GM21390 (cell line): ENCODE results near the gene MVD.

Experiments
- ATAC-seq: cut with Tn5 transposase; IDR thresholded peaks from one replicate; pipeline ENCODE4 v1.9.1; 2021; ENCODE audit not compliant: unreplicated experiment

The MVD gene

GRCh38 chr16:88645941-88646340 is 16.9 kb downstream of the MVD start:
- ATAC-seq, result no peak

GRCh38 chr16:88645455-88645854 is 17.4 kb downstream of the MVD start:
- no peak for ATAC-seq

- no peak for ATAC-seq
These were observed 19.3 kb downstream of the MVD start for GRCh38 chr16:88643644-88643932.

GRCh38 chr16:88642881-88643643 is 19.8 kb downstream of the MVD start:
- no peak for ATAC-seq

GRCh38 chr16:88640498-88641247 is 22.2 kb downstream of the MVD start:
- no peak for ATAC-seq

GRCh38 chr16:88640039-88640495 is 22.8 kb downstream of the MVD start:
- ATAC-seq, result no peak

GRCh38 chr16:88639231-88640038 is 23.5 kb downstream of the MVD start:
- ATAC-seq, result no peak

GRCh38 chr16:88638323-88639230 is 24.3 kb downstream of the MVD start, which contains the start of gene IL17C:
IL17C (plus strand) TSS chr16:88638572; CDS start chr16:88638642, 70 bp downstream.
- ATAC-seq, result no peak

- ATAC-seq, result no peak
These were observed 26.2 kb downstream of the MVD start for GRCh38 chr16:88636488-88637265.

- no peak for ATAC-seq
These were observed 27.1 kb downstream of the MVD start for GRCh38 chr16:88635671-88636319.

GRCh38 chr16:88634994-88635670 is 27.8 kb downstream of the MVD start:
- no peak for ATAC-seq

GRCh38 chr16:88634141-88634993 is 28.5 kb downstream of the MVD start:
- peak; percentile 43 for ATAC-seq

- ATAC-seq, result peak; percentile 34
These were observed 29.2 kb downstream of the MVD start for GRCh38 chr16:88633684-88634140.

- ATAC-seq, result no peak
These were observed 30.3 kb downstream of the MVD start for GRCh38 chr16:88632587-88632930.

- ATAC-seq, result no peak
These were observed 30.8 kb downstream of the MVD start for GRCh38 chr16:88631920-88632586.

GRCh38 chr16:88631384-88631783 is 31.5 kb downstream of the MVD start:
- ATAC-seq, result no peak

- no peak for ATAC-seq
These were observed 31.9 kb downstream of the MVD start for GRCh38 chr16:88630941-88631340.
